DOHH2 (cell line): ENCODE results near the gene ELAVL4.

Experiments used
- H3F3A ChIP-seq: fragments of 200-600 bp; sonication (generic), shearing (Covaris generic); 2 replicates; pipeline ENCODE4 v1.6.0; 2016; ENCODE audit warnings: antibody characterized with exemption, mild to moderate bottlenecking; ENCODE audit not compliant: control insufficient read depth, insufficient read depth
- H3K27ac ChIP-seq: fragments of 200-600 bp; sonication (generic); 2 replicates; pipeline ENCODE4 v1.5.1; 2014; ENCODE audit warnings: low read depth, mild to moderate bottlenecking, low read length, moderate library complexity
- H3K27me3 ChIP-seq: fragments of 200-600 bp; sonication (generic); 2 replicates; pipeline ENCODE4 v1.6.1; 2014; ENCODE audit warnings: mild to moderate bottlenecking, low read length, mixed read lengths; ENCODE audit not compliant: control insufficient read depth
- H3K36me3 ChIP-seq: fragments of 200-600 bp; sonication (generic); 2 replicates; pipeline ENCODE4 v1.6.1; 2014; ENCODE audit warnings: mild to moderate bottlenecking, low read length, moderate library complexity, mixed read lengths; ENCODE audit not compliant: control insufficient read depth
- H3K4me1 ChIP-seq: fragments of 200-600 bp; sonication (generic); 2 replicates; pipeline ENCODE4 v1.6.1; 2014; ENCODE audit warnings: mild to moderate bottlenecking, low read length, mixed read lengths; ENCODE audit not compliant: control insufficient read depth
- H3K4me2 ChIP-seq: fragments of 200-600 bp; sonication (generic); 2 replicates; pipeline ENCODE4 v1.6.0; 2014; ENCODE audit warnings: mild to moderate bottlenecking, low read length, moderate library complexity
- H3K4me3 ChIP-seq: fragments of 200-600 bp; sonication (generic); 2 replicates; pipeline ENCODE4 v1.5.1; 2014; ENCODE audit warnings: mild to moderate bottlenecking, low read length, mixed read lengths
- H3K79me2 ChIP-seq: fragments of 200-600 bp; sonication (generic); 2 replicates; pipeline ENCODE4 v1.6.1; 2014; ENCODE audit warnings: mild to moderate bottlenecking, low read length, mixed read lengths; ENCODE audit not compliant: control insufficient read depth
- H3K9me2 ChIP-seq: fragments of 200-600 bp; sonication (generic); replicated peaks from 2 replicates; pipeline ENCODE4 v1.6.1; 2014; ENCODE audit warnings: mild to moderate bottlenecking, low read length, mixed read lengths; ENCODE audit not compliant: control insufficient read depth
- H3K9me3 ChIP-seq: fragments of 200-600 bp; sonication (generic); 2 replicates; pipeline ENCODE4 v1.6.1; 2014; ENCODE audit warnings: antibody characterized with exemption, low read length, mixed read lengths; ENCODE audit not compliant: control insufficient read depth, insufficient read depth
- H4K20me1 ChIP-seq: fragments of 200-600 bp; sonication (generic); 2 replicates; pipeline ENCODE4 v1.6.0; 2014; ENCODE audit warnings: low read depth, mild to moderate bottlenecking, antibody characterized with exemption, low read length, moderate library complexity; ENCODE audit not compliant: control insufficient read depth, insufficient read depth
- CTCF ChIP-seq: fragments of 200-600 bp; sonication (generic); IDR thresholded peaks from one replicate; pipeline ENCODE4 v1.5.1; 2014; ENCODE audit warnings: antibody characterized with exemption, mild to moderate bottlenecking, low read depth, low read length; ENCODE audit not compliant: poor library complexity, severe bottlenecking
- EZH2phosphoT487 ChIP-seq: fragments of 200-600 bp; sonication (generic); IDR thresholded peaks from 2 replicates; pipeline ENCODE4 v1.6.1; 2017; ENCODE audit warnings: borderline replicate concordance, mild to moderate bottlenecking, antibody characterized with exemption, low read length, moderate library complexity, mixed read lengths

Gene ELAVL4

GRCh38 chr1:50197216-50197615 is 88.5 kb downstream of the ELAVL4 start:
- Histone ChIP-seq H3F3A (no peaks in the 10 kb centered on the region), H3K27ac (no peak overlapping the region), H3K27me3 (peaks cover 15% of the 10 kb centered on the region), H3K4me3 (no peak overlapping the region), H3K79me2 (no peaks in the 10 kb centered on the region), H3K4me2 (no peak overlapping the region), H4K20me1 (no peaks in the 10 kb centered on the region), H3K4me1 (no peaks in the 10 kb centered on the region), H3K9me3 (no peaks in the 10 kb centered on the region), H3K9me2 (no peaks in the 10 kb centered on the region), H3K36me3 (no peaks in the 10 kb centered on the region)
- no peak for TF ChIP-seq CTCF
- TF ChIP-seq EZH2phosphoT487, result no peak

GRCh38 chr1:50208315-50208714 is 99.6 kb downstream of the ELAVL4 start:
- TF ChIP-seq EZH2phosphoT487 (no peak), CTCF (no peak)
- H3K4me2 ChIP-seq, result no peak overlapping the region
- H3K27ac ChIP-seq, result no peak overlapping the region
- no peaks in the 10 kb centered on the region for H4K20me1 ChIP-seq
- no peak overlapping the region for H3K4me3 ChIP-seq
- H3K4me1 ChIP-seq, result no peaks in the 10 kb centered on the region
- H3K27me3 ChIP-seq, result peaks cover 38% of the 10 kb centered on the region
- no peaks in the 10 kb centered on the region for H3K36me3 ChIP-seq
- H3K79me2 ChIP-seq, result no peaks in the 10 kb centered on the region
- H3F3A ChIP-seq, result no peaks in the 10 kb centered on the region
- H3K9me3 ChIP-seq, result no peaks in the 10 kb centered on the region
- H3K9me2 ChIP-seq, result no peaks in the 10 kb centered on the region

- H3K79me2 ChIP-seq, result no peaks in the 10 kb centered on the region
- H4K20me1 ChIP-seq, result no peaks in the 10 kb centered on the region
- H3F3A ChIP-seq, result no peaks in the 10 kb centered on the region
- H3K9me3 ChIP-seq, result no peaks in the 10 kb centered on the region
- no peaks in the 10 kb centered on the region for H3K36me3 ChIP-seq
- no peaks in the 10 kb centered on the region for H3K4me1 ChIP-seq
- no peak for TF ChIP-seq CTCF
- TF ChIP-seq EZH2phosphoT487, result no peak
- H3K27ac ChIP-seq, result no peak overlapping the region
- H3K27me3 ChIP-seq, result peaks cover 37% of the 10 kb centered on the region
- no peak overlapping the region for H3K4me2 ChIP-seq
- no peaks in the 10 kb centered on the region for H3K9me2 ChIP-seq
- no peak overlapping the region for H3K4me3 ChIP-seq
Observed at GRCh38 chr1:50208756-50209155, 100.0 kb downstream of the ELAVL4 start.

- H3K79me2 ChIP-seq, result no peaks in the 10 kb centered on the region
- H3K9me3 ChIP-seq, result no peaks in the 10 kb centered on the region
- TF ChIP-seq EZH2phosphoT487, result no peak
- H3K4me2 ChIP-seq, result no peak overlapping the region
- H3K36me3 ChIP-seq, result no peaks in the 10 kb centered on the region
- H3K27me3 ChIP-seq, result peaks cover 31% of the 10 kb centered on the region
- no peaks in the 10 kb centered on the region for H3F3A ChIP-seq
- H3K4me3 ChIP-seq, result no peak overlapping the region
- H3K4me1 ChIP-seq, result no peaks in the 10 kb centered on the region
- H4K20me1 ChIP-seq, result no peaks in the 10 kb centered on the region
- no peak overlapping the region for H3K27ac ChIP-seq
- no peaks in the 10 kb centered on the region for H3K9me2 ChIP-seq
Observed at GRCh38 chr1:50209749-50210148, 101.0 kb downstream of the ELAVL4 start.
